ENCODE measurements around the gene PCCA.

PCCA gene

DNA sequence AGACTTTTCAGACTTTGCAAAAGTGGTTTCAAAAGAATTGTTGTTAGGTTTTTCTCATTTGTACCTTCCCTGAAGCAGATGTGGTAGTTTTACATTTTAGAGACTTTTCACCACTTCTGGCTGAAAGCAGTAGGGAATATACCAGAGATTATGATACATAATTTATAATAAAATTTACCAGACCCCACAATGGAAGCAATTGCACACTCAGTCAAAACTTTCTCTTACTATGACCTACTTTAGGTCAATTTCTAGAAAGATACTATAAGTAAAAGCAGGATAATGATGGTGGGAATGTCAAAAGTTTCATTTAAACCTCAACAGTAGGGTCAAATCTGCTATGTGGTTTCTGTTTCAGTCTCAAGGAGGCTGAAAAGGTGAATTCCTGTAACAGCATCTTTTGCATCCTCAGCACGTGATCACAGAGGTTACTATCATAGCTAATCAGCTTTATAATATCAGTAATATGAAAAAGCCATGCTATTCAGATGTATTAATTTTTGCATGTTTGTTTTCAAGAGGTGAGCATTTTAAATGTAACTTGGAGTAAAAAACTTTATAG lies 26.9 kb downstream of the PCCA start:
- H3K36me3 ChIP-seq (ENCODE audit: insufficient read depth, low read length): peaks cover 10% of the 10 kb centered on the region; the same call in 1 of the 2 replicates
- no peak for DNase-seq
- peaks cover 2% of the 10 kb centered on the region for H3K9me3 ChIP-seq (ENCODE audit: insufficient read depth, low read length, severe bottlenecking)
- H3K4me2 ChIP-seq (ENCODE audit: insufficient read depth, low read length): no peak overlapping the region
- H3K27ac ChIP-seq (ENCODE audit: low read length): no peak overlapping the region
- H3K9ac ChIP-seq (ENCODE audit: low read depth, low read length): no peak overlapping the region
- no peaks in the 10 kb centered on the region for H3K79me2 ChIP-seq (ENCODE audit: insufficient read depth, low read length)
- H3K4me3 ChIP-seq (ENCODE audit: low read depth in 1 of 2, low read length in 2 of 2): no peak overlapping the region
- no peaks in the 10 kb centered on the region for H4K20me1 ChIP-seq (ENCODE audit: insufficient read depth, low read length)
- no peak for TF ChIP-seq EZH2 (IDR thresholded peaks at IDR 0.05; ENCODE audit: borderline replicate concordance, low read depth, low read length, severe bottlenecking)
- TF ChIP-seq, protein P1, sequence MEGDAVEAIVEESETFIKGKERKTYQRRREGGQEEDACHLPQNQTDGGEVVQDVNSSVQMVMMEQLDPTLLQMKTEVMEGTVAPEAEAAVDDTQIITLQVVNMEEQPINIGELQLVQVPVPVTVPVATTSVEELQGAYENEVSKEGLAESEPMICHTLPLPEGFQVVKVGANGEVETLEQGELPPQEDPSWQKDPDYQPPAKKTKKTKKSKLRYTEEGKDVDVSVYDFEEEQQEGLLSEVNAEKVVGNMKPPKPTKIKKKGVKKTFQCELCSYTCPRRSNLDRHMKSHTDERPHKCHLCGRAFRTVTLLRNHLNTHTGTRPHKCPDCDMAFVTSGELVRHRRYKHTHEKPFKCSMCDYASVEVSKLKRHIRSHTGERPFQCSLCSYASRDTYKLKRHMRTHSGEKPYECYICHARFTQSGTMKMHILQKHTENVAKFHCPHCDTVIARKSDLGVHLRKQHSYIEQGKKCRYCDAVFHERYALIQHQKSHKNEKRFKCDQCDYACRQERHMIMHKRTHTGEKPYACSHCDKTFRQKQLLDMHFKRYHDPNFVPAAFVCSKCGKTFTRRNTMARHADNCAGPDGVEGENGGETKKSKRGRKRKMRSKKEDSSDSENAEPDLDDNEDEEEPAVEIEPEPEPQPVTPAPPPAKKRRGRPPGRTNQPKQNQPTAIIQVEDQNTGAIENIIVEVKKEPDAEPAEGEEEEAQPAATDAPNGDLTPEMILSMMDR (IDR thresholded peaks at IDR 0.05; ENCODE audit: borderline replicate concordance, extremely low read depth, low read length, poor library complexity, severe bottlenecking): no peak
- H3K4me1 ChIP-seq (ENCODE audit: insufficient read depth, low read length): no peaks in the 10 kb centered on the region
- no peak overlapping the region for H2AFZ ChIP-seq (ENCODE audit: low read depth, low read length)
- ATAC-seq (ENCODE audit: insufficient read depth, low read depth): no peak
- H3K27me3 ChIP-seq (ENCODE audit: insufficient read depth, low read length, poor library complexity): no peaks in the 10 kb centered on the region

DNA sequence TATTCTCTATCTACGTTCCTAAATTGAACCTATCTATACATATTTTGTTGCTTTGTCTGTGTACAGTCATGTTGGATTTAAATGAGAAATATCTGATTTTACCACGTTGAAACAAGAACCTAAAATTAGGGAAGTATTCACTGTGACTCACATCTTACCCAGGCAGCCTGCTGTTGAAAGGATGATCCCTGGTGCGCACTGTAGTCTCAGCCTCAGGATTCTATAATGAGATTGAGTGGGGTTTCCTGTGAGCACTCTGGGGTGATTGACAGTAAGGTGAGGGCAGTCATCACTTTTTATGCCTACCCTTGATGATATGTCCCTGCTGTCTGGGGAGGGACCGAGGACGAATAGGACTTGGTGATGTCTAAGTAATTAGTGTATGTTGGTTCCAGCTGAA lies 35.4 kb downstream of the PCCA start:
- Histone ChIP-seq H3K9me3 (ENCODE audit: insufficient read depth, low read length, severe bottlenecking) (peaks cover 5% of the 10 kb centered on the region), H4K20me1 (ENCODE audit: insufficient read depth, low read length) (no peaks in the 10 kb centered on the region), H3K27me3 (ENCODE audit: insufficient read depth, low read length, poor library complexity) (no peaks in the 10 kb centered on the region), H3K79me2 (ENCODE audit: insufficient read depth, low read length) (no peaks in the 10 kb centered on the region), H3K4me3 (ENCODE audit: low read depth in 1 of 2, low read length in 2 of 2) (no peak overlapping the region), H3K4me1 (ENCODE audit: insufficient read depth, low read length) (peaks cover under 1% of the 10 kb centered on the region; the same call in 1 of the 2 replicates), H3K36me3 (ENCODE audit: insufficient read depth, low read length) (no peaks in the 10 kb centered on the region; the same call in 1 of the 2 replicates), H3K4me2 (ENCODE audit: insufficient read depth, low read length) (no peak overlapping the region), H3K27ac (ENCODE audit: low read length) (no peak overlapping the region), H3K9ac (ENCODE audit: low read depth, low read length) (no peak overlapping the region), H2AFZ (ENCODE audit: low read depth, low read length) (no peak overlapping the region)
- DNase-seq: no peak
- ATAC-seq (ENCODE audit: insufficient read depth, low read depth): no peak
- TF ChIP-seq EZH2 (IDR thresholded peaks at IDR 0.05; ENCODE audit: borderline replicate concordance, low read depth, low read length, severe bottlenecking): no peak
- TF ChIP-seq, protein P1 (IDR thresholded peaks at IDR 0.05; ENCODE audit: borderline replicate concordance, extremely low read depth, low read length, poor library complexity, severe bottlenecking): no peak

DNA sequence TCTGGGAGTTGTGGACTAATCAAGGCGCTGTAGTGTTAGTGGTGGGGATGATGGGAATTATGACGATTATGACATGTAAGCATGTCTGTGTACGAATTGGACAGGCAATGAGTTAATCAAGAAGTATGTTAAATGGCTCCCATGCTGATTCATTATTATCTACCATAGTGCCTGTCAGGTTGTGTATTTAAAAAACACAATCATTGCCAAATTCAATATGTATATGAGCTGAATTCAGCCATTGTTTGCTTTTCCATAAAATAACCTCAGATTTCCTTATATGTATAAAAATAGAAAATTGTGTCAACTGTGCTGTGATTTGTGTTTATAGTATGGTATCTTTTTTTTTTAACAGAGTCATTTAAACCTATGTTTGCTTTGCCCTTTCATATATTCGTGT lies 37.1 kb downstream of the PCCA start:
- Histone ChIP-seq H3K4me2 (ENCODE audit: insufficient read depth, low read length) (no peak overlapping the region), H3K36me3 (ENCODE audit: insufficient read depth, low read length) (no peaks in the 10 kb centered on the region; the same call in 1 of the 2 replicates), H3K4me1 (ENCODE audit: insufficient read depth, low read length) (peaks cover 6% of the 10 kb centered on the region), H2AFZ (ENCODE audit: low read depth, low read length) (no peak overlapping the region), H4K20me1 (ENCODE audit: insufficient read depth, low read length) (no peaks in the 10 kb centered on the region), H3K9me3 (ENCODE audit: insufficient read depth, low read length, severe bottlenecking) (peaks cover 3% of the 10 kb centered on the region), H3K27me3 (ENCODE audit: insufficient read depth, low read length, poor library complexity) (no peaks in the 10 kb centered on the region), H3K27ac (ENCODE audit: low read length) (no peak overlapping the region), H3K9ac (ENCODE audit: low read depth, low read length) (no peak overlapping the region), H3K4me3 (ENCODE audit: low read depth in 1 of 2, low read length in 2 of 2) (no peak overlapping the region), H3K79me2 (ENCODE audit: insufficient read depth, low read length) (no peaks in the 10 kb centered on the region)
- DNase-seq: no peak
- TF ChIP-seq, protein P1 (IDR thresholded peaks at IDR 0.05; ENCODE audit: borderline replicate concordance, extremely low read depth, low read length, poor library complexity, severe bottlenecking): no peak
- no peak for TF ChIP-seq EZH2 (IDR thresholded peaks at IDR 0.05; ENCODE audit: borderline replicate concordance, low read depth, low read length, severe bottlenecking)
- ATAC-seq (ENCODE audit: insufficient read depth, low read depth): no peak

Data from DND-41 (cell line).